Caki2 (cell line): ENCODE measurements around the gene HTATSF1. TPM values are rescaled to one million over a fixed set of nuclear protein-coding genes. Genes with fewer than 3 reads are reported as not detected.

Experiments
- total RNA-seq: library from RNA; depleted of rRNA; stranded (reverse); fragments of >200 nt; shearing (Covaris generic); gene quantifications from 2 replicates; pipeline ENCODE4 v1.2.3, GENCODE V29; 2014; ENCODE audit warnings: low replicate concordance; rRNA removed

The HTATSF1 gene
- total RNA-seq, 1 experiment from 2014 or later, result 23.5 TPM

Other genes starting within 250 kb of the HTATSF1 start
- 2.1 and 5.6 TPM in 2 replicates for gene MAP7D3, start 246.2 kb upstream of the HTATSF1 start, total RNA-seq
- gene ADGRG4, start 196.6 kb upstream of the HTATSF1 start, total RNA-seq, result not detected in 2 replicates
- gene BRS3, start 9.6 kb upstream of the HTATSF1 start, total RNA-seq, result not detected in 2 replicates
- gene VGLL1, start 34.6 kb downstream of the HTATSF1 start, total RNA-seq, result not detected in 2 replicates
- gene CD40LG, start 150.6 kb downstream of the HTATSF1 start, total RNA-seq, result not detected in 2 replicates